B cell (primary cell): ENCODE measurements around the gene ATAD3C. TPM values are rescaled to one million over a fixed set of nuclear protein-coding genes. Genes with fewer than 3 reads are reported as not detected.

Source experiments
- ATAC-seq: fragments of 200-7000 bp; cut with Tn5 transposase; one replicate; pipeline ENCODE4 v1.10.0; 2021; ENCODE audit warnings: low read depth, mild to moderate bottlenecking, moderate number of reproducible peaks, moderate library complexity
- CTCF ChIA-PET: fragments of 350-600 bp; sonication (Branson Sonifier 250); formaldehyde crosslinking; loops from one replicate; lab custom pipeline; 2021; ENCODE audit warnings: antibody characterized with exemption, inconsistent platforms; lab: Charles Lee
- POLR2A ChIA-PET: fragments of 350-600 bp; sonication (Branson Sonifier 250); formaldehyde crosslinking; loops from one replicate; lab custom pipeline; 2021; ENCODE audit warnings: antibody characterized with exemption; lab: Charles Lee
- DNase-seq: peaks from one replicate; pipeline ENCODE4 v3.0.0; 2013
- H2AFZ ChIP-seq: 2 replicates; pipeline ENCODE4 v1.6.1; 2012; ENCODE audit warnings: mild to moderate bottlenecking, low read depth, low read length; ENCODE audit not compliant: insufficient read depth, poor library complexity, severe bottlenecking
- H3K27ac ChIP-seq, 2 donors: 1 replicate in 1 of 2; 2 replicates in 1 of 2; pipeline ENCODE4 v1.5.1; 2012 to 2013; ENCODE audit warnings: low read length in 2 of 2, mild to moderate bottlenecking in 2 of 2, moderate library complexity in 1 of 2
- H3K27me3 ChIP-seq, 4 experiments: fragments of 200-600 bp in 1 of 4; sonication (generic) in 1 of 4; replicated peaks in 1 of 4; 1 replicate in 2 of 4; 2 replicates in 2 of 4; pipeline versions ENCODE4 v1.6.1 to v1.7.0; 2013 to 2016; ENCODE audit warnings: low read length in 3 of 4, mild to moderate bottlenecking in 2 of 4, mixed read lengths in 1 of 4, moderate library complexity in 1 of 4; ENCODE audit not compliant: insufficient read depth in 4 of 4, control insufficient read depth in 3 of 4; ENCODE audit errors: control extremely low read depth in 1 of 4
- H3K36me3 ChIP-seq, 2 experiments: replicated peaks in 1 of 2; 1 replicate in 1 of 2; 2 replicates in 1 of 2; pipeline versions ENCODE4 v1.6.1 to v1.7.1; 2013; ENCODE audit warnings: low read length in 1 of 2; ENCODE audit not compliant: insufficient read depth in 2 of 2, control insufficient read depth in 1 of 2; ENCODE audit errors: control extremely low read depth in 1 of 2, extremely low read depth in 1 of 2
- H3K4me1 ChIP-seq, 2 donors: fragments of 200-600 bp in 1 of 2; sonication (generic) in 1 of 2; 1 replicate in 1 of 2; 2 replicates in 1 of 2; pipeline versions ENCODE4 v1.5.1 to v1.6.1; 2013 to 2017; ENCODE audit warnings: low read length in 2 of 2; ENCODE audit not compliant: control insufficient read depth in 2 of 2, insufficient read depth in 2 of 2
- H3K4me2 ChIP-seq: replicated peaks from 2 replicates; pipeline ENCODE3; 2012; ENCODE audit warnings: mild to moderate bottlenecking, low read depth, low read length; ENCODE audit not compliant: poor library complexity, severe bottlenecking
- H3K4me3 ChIP-seq, 5 experiments: fragments of 200-600 bp in 1 of 5; sonication (generic) in 1 of 5; 1 replicate in 3 of 5; 2 replicates in 2 of 5; pipeline versions ENCODE4 v1.5.1 to v1.7.0; 2011 to 2016; ENCODE audit warnings: low read length in 4 of 5, mild to moderate bottlenecking in 4 of 5, low read depth in 2 of 5, control low read depth in 1 of 5, moderate library complexity in 1 of 5; ENCODE audit not compliant: insufficient read depth in 1 of 5; ENCODE audit errors: control extremely low read depth in 1 of 5, extremely low read depth in 1 of 5
- H3K79me2 ChIP-seq: fragments of 200-600 bp; sonication (generic); one replicate; pipeline ENCODE4 v1.6.0; 2016; ENCODE audit warnings: low read length; ENCODE audit not compliant: control insufficient read depth, insufficient read depth
- H3K9ac ChIP-seq: fragments of 200-600 bp; sonication (generic); 2 replicates; pipeline ENCODE4 v1.6.1; 2017; ENCODE audit warnings: mild to moderate bottlenecking, low read length, moderate library complexity
- H3K9me3 ChIP-seq, 3 donors: one replicate each; pipeline versions ENCODE4 v1.6.1 to v1.7.1; 2013; ENCODE audit warnings: low read length in 2 of 3; ENCODE audit not compliant: control insufficient read depth in 2 of 3, insufficient read depth in 1 of 3; ENCODE audit errors: control extremely low read depth in 1 of 3
- H4K20me1 ChIP-seq: 2 replicates; pipeline ENCODE4 v1.6.0; 2012; ENCODE audit warnings: mild to moderate bottlenecking, low read length; ENCODE audit not compliant: insufficient read depth, control insufficient read depth, poor library complexity, severe bottlenecking
- H3K27ac Mint-ChIP-seq: one replicate; pipeline ENCODE4 v1.8.0; 2021; ENCODE audit warnings: mixed read lengths
- H3K27me3 Mint-ChIP-seq: one replicate; pipeline ENCODE4 v1.8.0; 2021; ENCODE audit warnings: mixed read lengths
- H3K4me1 Mint-ChIP-seq: one replicate; pipeline ENCODE4 v1.8.0; 2021; ENCODE audit warnings: mixed read lengths
- H3K4me3 Mint-ChIP-seq: one replicate; pipeline ENCODE4 v1.8.0; 2021; ENCODE audit warnings: mixed read lengths
- H3K9me3 Mint-ChIP-seq: one replicate; pipeline ENCODE4 v1.8.0; 2022; ENCODE audit warnings: mixed read lengths; ENCODE audit not compliant: insufficient read depth
- CTCF ChIP-seq: fragments of 200-600 bp; IDR thresholded peaks from one replicate; pipeline ENCODE4 v1.8.0; 2022; ENCODE audit warnings: antibody characterized with exemption, mild to moderate bottlenecking
- EZH2 ChIP-seq: IDR thresholded peaks from 2 replicates; pipeline ENCODE4 v1.6.1; 2012; ENCODE audit warnings: borderline replicate concordance, low read depth, mild to moderate bottlenecking, moderate library complexity, low read length; ENCODE audit not compliant: insufficient read depth, poor library complexity, severe bottlenecking
- WGBS: methylation state at CpG from one replicate; pipeline ENCODE4 v1.1.5; 2013; ENCODE audit warnings: missing lambda C conversion rate; ENCODE audit not compliant: insufficient coverage; 5-methylcytosine and 5-hydroxymethylcytosine counted together
- intact Hi-C: fragments of 100-400 bp; cut with micrococcal nuclease; formaldehyde crosslinking; loops from one replicate; pipeline ENCODE4 v1.10.0; 2022
- polyA minus RNA-seq: library from RNA; depleted of rRNA, polyadenylated mRNA; stranded (reverse); fragments of >200 nt; gene quantifications from 2 replicates; pipeline ENCODE4 v1.2.3, GENCODE V29; 2012
- polyA plus RNA-seq: library from polyadenylated mRNA; depleted of rRNA; stranded (reverse); fragments of >200 nt; gene quantifications from 2 replicates; pipeline ENCODE4 v1.2.3, GENCODE V29; 2012
- total RNA-seq, 2 donors: library from RNA; stranded (reverse); fragments of 120-200 nt in 1 of 2; gene quantifications; 1 replicate in 1 of 2; 2 replicates in 1 of 2; pipeline versions ENCODE4 v1.2.3 to v1.2.4, GENCODE V29; 2013 to 2022

ATAD3C gene
- total RNA-seq (0.20 and 0.56 TPM in 2 replicates), polyA plus RNA-seq (1.1 TPM in 2 replicates), polyA minus RNA-seq (1.4 and 5.1 TPM in 2 replicates)
- 0.75 TPM for total RNA-seq (2013)

DNA sequence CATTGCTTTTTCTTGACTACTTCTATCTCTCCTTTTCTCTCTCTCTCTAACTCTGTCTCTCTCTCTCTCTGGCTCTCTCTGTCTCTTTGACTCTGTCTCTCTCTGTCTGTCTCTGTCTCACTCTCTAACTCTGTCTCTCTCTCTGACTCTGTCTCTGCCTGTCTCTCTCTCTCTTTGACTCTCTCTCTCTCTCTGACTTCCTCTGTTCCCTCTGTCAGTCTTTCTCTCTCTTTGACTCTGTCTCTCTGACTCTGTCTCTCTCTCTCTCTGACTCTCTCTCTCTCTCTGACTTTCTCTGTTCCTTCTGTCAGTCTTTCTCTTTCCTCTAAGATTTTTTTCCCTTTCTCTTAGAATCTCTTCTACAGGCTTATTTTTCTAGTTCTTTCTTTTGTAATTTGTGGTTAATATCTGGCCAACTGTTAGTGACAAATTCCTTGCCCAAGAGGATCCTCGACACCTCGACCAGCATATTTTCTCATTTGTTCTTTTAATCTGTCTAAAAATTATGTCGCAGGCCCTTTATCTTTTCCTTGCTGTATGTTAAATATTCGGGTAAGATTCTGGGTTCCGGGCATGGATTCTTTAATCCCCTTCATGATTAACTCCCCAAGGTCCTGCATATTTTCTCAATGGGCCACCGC lies at the start of gene ATAD3C:
Gene ATAD3C, plus strand, starts transcription at position 591 of the 641 bp plus-strand sequence. CDS start 995 bp downstream, outside the sequence.
- DNase-seq, result no peak
- no peak within 1 kb of the TSS for H3K27ac ChIP-seq
- CTCF ChIA-PET, result no interaction called here
- H3K9me3 Mint-ChIP-seq, result no peaks in the 10 kb centered on the region
- no peak within 1 kb of the TSS for H3K4me3 ChIP-seq
- no peak within 1 kb of the TSS for H3K27ac Mint-ChIP-seq
- intact Hi-C loops, result no loop called here
- no peaks in the 10 kb centered on the region for H3K4me1 Mint-ChIP-seq
- no peaks in the 10 kb centered on the region for H4K20me1 ChIP-seq
- H2AFZ ChIP-seq, result no peak within 1 kb of the TSS
- H3K4me3 Mint-ChIP-seq, result no peak within 1 kb of the TSS
- POLR2A ChIA-PET, result no interaction called here
- no peaks in the 10 kb centered on the region for H3K9me3 ChIP-seq
- no peaks in the 10 kb centered on the region for H3K27me3 ChIP-seq
- no peak within 1 kb of the TSS for H3K4me2 ChIP-seq
- ATAC-seq, result no peak
- TF ChIP-seq CTCF (no peak), EZH2 (no peak)
- H3K9ac ChIP-seq, result no peak within 1 kb of the TSS
- H3K4me1 ChIP-seq, result no peaks in the 10 kb centered on the region
- H3K27me3 Mint-ChIP-seq, result peaks cover 3% of the 10 kb centered on the region
- no peaks in the 10 kb centered on the region for H3K79me2 ChIP-seq
- no CpG with 5 or more reads among the region's 6 CpGs for WGBS
- H3K36me3 ChIP-seq, result no peaks in the 10 kb centered on the region
